Measurements from ENCODE around the gene LEPROT. TPM values are rescaled to one million over a fixed set of nuclear protein-coding genes. Genes with fewer than 3 reads are reported as not detected.
A peak's percentile ranks its signal among the peaks of the same experiment; 100 is the strongest.

The LEPROT gene
- polyA plus RNA-seq, 1 donor (not counting 4 experiments of a cell fraction or from before 2014, with no cell fraction given): 82.5 TPM

- peaks cover 7 to 11% of the 10 kb centered on the region in 2 experiments for H3K36me3 ChIP-seq (ENCODE audit: control insufficient read depth in 2 of 2, extremely low read depth in 1 of 2, insufficient read depth in 2 of 2, low read length in 2 of 2)
- no peaks in the 10 kb centered on the region for H4K20me1 ChIP-seq (ENCODE audit: control insufficient read depth, extremely low read depth, insufficient read depth, low read length)
- no peak overlapping the region for H2AFZ ChIP-seq (ENCODE audit: control insufficient read depth, low read length)
- peak; percentile 87 for FAIRE-seq
- dilution Hi-C loops (cut with MboI; ENCODE audit: extremely low pct_ligation_motif_present, low sequenced_read_pairs): no loop called here
- no peak overlapping the region for H3K9ac ChIP-seq (ENCODE audit: control insufficient read depth, extremely low read depth, insufficient read depth, low read length)
- H3K4me2 ChIP-seq (ENCODE audit: control insufficient read depth, extremely low read depth, insufficient read depth, low read depth, low read length): peak overlapping the region; percentile 34
- no peak for DNase-seq (ENCODE audit: low read depth, low spot score)
- peak overlapping the region; percentile 96 for H3K27ac ChIP-seq (ENCODE audit: control insufficient read depth, insufficient read depth, low read length)
- H3K9me3 ChIP-seq (ENCODE audit: control insufficient read depth, low read depth, low read length): no peaks in the 10 kb centered on the region
- peaks cover 43% of the 10 kb centered on the region for H3K79me2 ChIP-seq (ENCODE audit: control insufficient read depth, insufficient read depth, low read length)
- no peak for TF ChIP-seq EZH2 (IDR thresholded peaks at IDR 0.05; ENCODE audit: low read length)
- no peak for TF ChIP-seq CTCF (optimal IDR thresholded peaks at IDR 0.05 in 1 of 3, IDR thresholded peaks at IDR 0.05 in 1 of 3, conservative IDR thresholded peaks at IDR 0.05 in 1 of 3; ENCODE audit: extremely low read depth in 1 of 3, insufficient read depth in 2 of 3, low read length in 3 of 3)
- H3K4me3 ChIP-seq (ENCODE audit: control insufficient read depth in 2 of 3, extremely low read depth in 1 of 3, insufficient read depth in 2 of 3, low read depth in 1 of 3, low read length in 3 of 3): no peak overlapping the region
- H3K9me1 ChIP-seq (ENCODE audit: control insufficient read depth, extremely low read depth, insufficient read depth, low read length): no peaks in the 10 kb centered on the region
- no peaks in the 10 kb centered on the region for H3K27me3 ChIP-seq (ENCODE audit: control insufficient read depth, extremely low read depth, insufficient read depth, low read length)
- peaks cover 63% of the 10 kb centered on the region for H3K4me1 ChIP-seq (ENCODE audit: control insufficient read depth, extremely low read depth, insufficient read depth, low read length)
These were observed 5.2 kb downstream of the LEPROT start for GRCh38 chr1:65425697-65426096.

GRCh38 chr1:65429078-65429477 is 8.6 kb downstream of the LEPROT start:
- Histone ChIP-seq H3K36me3 (ENCODE audit: control insufficient read depth in 2 of 2, extremely low read depth in 1 of 2, insufficient read depth in 2 of 2, low read length in 2 of 2) (peaks cover 12 to 17% of the 10 kb centered on the region in 2 experiments), H3K4me1 (ENCODE audit: control insufficient read depth, extremely low read depth, insufficient read depth, low read length) (peaks cover 43% of the 10 kb centered on the region), H3K4me2 (ENCODE audit: control insufficient read depth, extremely low read depth, insufficient read depth, low read depth, low read length) (no peak overlapping the region), H2AFZ (ENCODE audit: control insufficient read depth, low read length) (no peak overlapping the region), H4K20me1 (ENCODE audit: control insufficient read depth, extremely low read depth, insufficient read depth, low read length) (no peaks in the 10 kb centered on the region), H3K9me3 (ENCODE audit: control insufficient read depth, low read depth, low read length) (no peaks in the 10 kb centered on the region), H3K9ac (ENCODE audit: control insufficient read depth, extremely low read depth, insufficient read depth, low read length) (no peak overlapping the region), H3K79me2 (ENCODE audit: control insufficient read depth, insufficient read depth, low read length) (peaks cover 26% of the 10 kb centered on the region), H3K27ac (ENCODE audit: control insufficient read depth, insufficient read depth, low read length) (peak overlapping the region; percentile 73), H3K4me3 (ENCODE audit: control insufficient read depth in 2 of 3, extremely low read depth in 1 of 3, insufficient read depth in 2 of 3, low read depth in 1 of 3, low read length in 3 of 3) (no peak overlapping the region), H3K27me3 (ENCODE audit: control insufficient read depth, extremely low read depth, insufficient read depth, low read length) (no peaks in the 10 kb centered on the region), H3K9me1 (ENCODE audit: control insufficient read depth, extremely low read depth, insufficient read depth, low read length) (no peaks in the 10 kb centered on the region)
- DNase-seq (ENCODE audit: low read depth, low spot score) (no peak), FAIRE-seq (no peak)
- dilution Hi-C loops (cut with MboI; ENCODE audit: extremely low pct_ligation_motif_present, low sequenced_read_pairs): no loop called here
- no peak for TF ChIP-seq EZH2 (IDR thresholded peaks at IDR 0.05; ENCODE audit: low read length)
- no peak for TF ChIP-seq CTCF (optimal IDR thresholded peaks at IDR 0.05 in 1 of 3, IDR thresholded peaks at IDR 0.05 in 1 of 3, conservative IDR thresholded peaks at IDR 0.05 in 1 of 3; ENCODE audit: extremely low read depth in 1 of 3, insufficient read depth in 2 of 3, low read length in 3 of 3)
